SU-DHL-6 (cell line): ENCODE data around the gene CTXND1.
A peak's percentile ranks its signal among the peaks of the same experiment; 100 is the strongest.

Experiments used
- H2AFZ ChIP-seq: fragments of 200-600 bp; sonication (generic); 2 replicates; pipeline ENCODE4 v1.6.1; 2014; ENCODE audit warnings: low read depth, mild to moderate bottlenecking, moderate library complexity, mixed read lengths, antibody characterized with exemption, low read length; ENCODE audit not compliant: severe bottlenecking
- H3F3A ChIP-seq: fragments of 200-600 bp; shearing (Covaris generic); 2 replicates; pipeline ENCODE4 v1.6.0; 2016; ENCODE audit warnings: antibody characterized with exemption, mild to moderate bottlenecking; ENCODE audit not compliant: insufficient read depth
- H3K27ac ChIP-seq: fragments of 200-600 bp; sonication (generic); 2 replicates; pipeline ENCODE4 v1.5.1; 2016; ENCODE audit warnings: low read depth, mild to moderate bottlenecking, low read length, moderate library complexity, mixed read lengths
- H3K27me3 ChIP-seq: fragments of 200-600 bp; sonication (generic), shearing (Covaris generic); 2 replicates; pipeline ENCODE4 v1.6.0; 2014; ENCODE audit warnings: mild to moderate bottlenecking, low read length
- H3K36me3 ChIP-seq: fragments of 200-600 bp; sonication (generic); 2 replicates; pipeline ENCODE4 v1.6.1; 2014; ENCODE audit warnings: mild to moderate bottlenecking, low read length, mixed read lengths
- H3K4me2 ChIP-seq: fragments of 300-600, 200-600 bp; shearing (Covaris generic), sonication (generic); 2 replicates; pipeline ENCODE4 v1.6.0; 2014; ENCODE audit warnings: low read length, low read depth, mild to moderate bottlenecking; ENCODE audit not compliant: poor library complexity, severe bottlenecking
- H3K4me3 ChIP-seq: fragments of 200-600 bp; sonication (generic); 2 replicates; pipeline ENCODE4 v1.5.1; 2014; ENCODE audit warnings: antibody characterized with exemption, low read length, mild to moderate bottlenecking, mixed read lengths; ENCODE audit not compliant: insufficient read depth, poor library complexity, severe bottlenecking
- H3K79me2 ChIP-seq: fragments of 200-600 bp; sonication (generic); 2 replicates; pipeline ENCODE4 v1.6.1; 2014; ENCODE audit warnings: mild to moderate bottlenecking, low read length, moderate library complexity; ENCODE audit not compliant: insufficient read depth
- H3K9ac ChIP-seq: fragments of 200-600 bp; sonication (generic); 2 replicates; pipeline ENCODE4 v1.7.0; 2014; ENCODE audit warnings: mild to moderate bottlenecking, low read length
- H3K9me2 ChIP-seq: fragments of 200-600 bp; sonication (generic); replicated peaks from 2 replicates; pipeline ENCODE4 v1.6.1; 2014; ENCODE audit warnings: low read length; ENCODE audit not compliant: insufficient read depth
- H3K9me3 ChIP-seq: fragments of 200-600 bp; sonication (generic); 2 replicates; pipeline ENCODE4 v1.6.1; 2014; ENCODE audit warnings: low read length, mixed read lengths; ENCODE audit not compliant: insufficient read depth
- H4K20me1 ChIP-seq: fragments of 200-600 bp; sonication (generic); 2 replicates; pipeline ENCODE4 v1.6.1; 2014; ENCODE audit warnings: low read depth, mild to moderate bottlenecking, antibody characterized with exemption, low read length, moderate library complexity, mixed read lengths
- CTCF ChIP-seq: fragments of 200-600 bp; sonication (generic); IDR thresholded peaks from one replicate; pipeline ENCODE4 v1.5.1; 2017; ENCODE audit warnings: antibody characterized with exemption, mild to moderate bottlenecking, low read length, moderate library complexity; ENCODE audit not compliant: insufficient read depth, poor library complexity, severe bottlenecking
- EZH2phosphoT487 ChIP-seq: fragments of 200-600 bp; sonication (generic), shearing (Covaris generic); conservative IDR thresholded peaks from 2 replicates; pipeline ENCODE4 v1.6.1; 2018; ENCODE audit warnings: mild to moderate bottlenecking, antibody characterized with exemption, low read length, moderate library complexity, mixed read lengths

The CTXND1 gene

GRCh38 chr15:80152180-80152895, 99.7 kb downstream of the CTXND1 start:
- H3K9me2 ChIP-seq = no peaks in the 10 kb centered on the region
- peak overlapping the region; percentile 76 for H3K4me2 ChIP-seq
- no peaks in the 10 kb centered on the region for H4K20me1 ChIP-seq
- H3K4me3 ChIP-seq = peak overlapping the region; percentile 78
- H3K9me3 ChIP-seq = no peaks in the 10 kb centered on the region
- peak overlapping the region; percentile 93 for H2AFZ ChIP-seq
- peak overlapping the region; percentile 66 for H3K9ac ChIP-seq
- 0 out of 2 replicates have a peak, but pooled peaks cover 5% of the 10 kb centered on the region for H3F3A ChIP-seq
- H3K36me3 ChIP-seq = no peaks in the 10 kb centered on the region
- no peaks in the 10 kb centered on the region for H3K27me3 ChIP-seq
- H3K27ac ChIP-seq = no peak overlapping the region
- no peaks in the 10 kb centered on the region for H3K79me2 ChIP-seq
- TF ChIP-seq EZH2phosphoT487 (no peak), CTCF (no peak)

- H3K36me3 ChIP-seq = no peaks in the 10 kb centered on the region
- no peak overlapping the region for H3K27ac ChIP-seq
- no peaks in the 10 kb centered on the region for H3K9me2 ChIP-seq
- peak overlapping the region; percentile 66 for H3K4me2 ChIP-seq
- no peak for TF ChIP-seq EZH2phosphoT487
- TF ChIP-seq CTCF = no peak
- no peaks in the 10 kb centered on the region for H4K20me1 ChIP-seq
- no peaks in the 10 kb centered on the region for H3K79me2 ChIP-seq
- peak overlapping the region; percentile 45; the same call in 1 of the 2 replicates for H3K9ac ChIP-seq
- 0 out of 2 replicates have a peak, but pooled peaks cover 5% of the 10 kb centered on the region for H3F3A ChIP-seq
- peak overlapping the region; percentile 56 for H3K4me3 ChIP-seq
- H2AFZ ChIP-seq = peak overlapping the region; percentile 93
- no peaks in the 10 kb centered on the region for H3K27me3 ChIP-seq
- no peaks in the 10 kb centered on the region for H3K9me3 ChIP-seq
Observed at GRCh38 chr15:80151576-80151975, 100.4 kb downstream of the CTXND1 start.

- Histone ChIP-seq H3K4me2 (no peak overlapping the region), H3K9me2 (no peaks in the 10 kb centered on the region), H3F3A (0 out of 2 replicates have a peak, but pooled peaks cover 5% of the 10 kb centered on the region), H3K79me2 (no peaks in the 10 kb centered on the region), H3K27me3 (no peaks in the 10 kb centered on the region), H3K9me3 (no peaks in the 10 kb centered on the region), H2AFZ (no peak overlapping the region), H3K27ac (no peak overlapping the region), H3K9ac (no peak overlapping the region), H3K36me3 (no peaks in the 10 kb centered on the region), H4K20me1 (no peaks in the 10 kb centered on the region), H3K4me3 (no peak overlapping the region)
- TF ChIP-seq CTCF = no peak
Observed at GRCh38 chr15:80151148-80151547, 100.9 kb downstream of the CTXND1 start.
